ACHN (cell line): ENCODE data around the gene MBTPS1.

Experiments
- DNase-seq: peaks from one replicate; pipeline ENCODE4 v3.0.0-alpha.2; 2015
- in situ Hi-C: cut with HindIII; loops from 2 replicates; pipeline ENCODE4 v1.10.0; 2017; ENCODE audit warnings: low sequenced_read_pairs, low pct_ligation_motif_present, low pct_unique_long_range_greater_than_20kb

MBTPS1 gene

GRCh38 chr16:84116720-84117493 lies at the start of gene MBTPS1:
MBTPS1 (minus strand) TSS chr16:84116942; CDS start chr16:84101783, 15,159 bp downstream.
- DNase-seq: peak; percentile 100
- in situ Hi-C loops: no loop called here

GRCh38 chr16:84165746-84166145 lies 49.0 kb upstream of the MBTPS1 start:
- no peak for DNase-seq
- in situ Hi-C loops: no loop called here

GRCh38 chr16:84161801-84162200 lies 45.1 kb upstream of the MBTPS1 start:
- in situ Hi-C loops: no loop called here
- DNase-seq: no peak

- in situ Hi-C loops: no loop called here
- no peak for DNase-seq
Measured at GRCh38 chr16:84161037-84161436, 44.3 kb upstream of the MBTPS1 start.

GRCh38 chr16:84159800-84160199 lies 43.1 kb upstream of the MBTPS1 start:
- DNase-seq: no peak
- in situ Hi-C loops: no loop called here

- DNase-seq: no peak
- in situ Hi-C loops: no loop called here
Measured at GRCh38 chr16:84159007-84159406, 42.3 kb upstream of the MBTPS1 start.

- in situ Hi-C loops: no loop called here
- peak; percentile 45 for DNase-seq
Measured at GRCh38 chr16:84156342-84156784, 39.6 kb upstream of the MBTPS1 start.

GRCh38 chr16:84155771-84156170 lies 39.0 kb upstream of the MBTPS1 start:
- in situ Hi-C loops: no loop called here
- DNase-seq: no peak

GRCh38 chr16:84155226-84155625 lies 38.5 kb upstream of the MBTPS1 start:
- no peak for DNase-seq
- in situ Hi-C loops: no loop called here

- no peak for DNase-seq
- in situ Hi-C loops: no loop called here
Measured at GRCh38 chr16:84153660-84154214, 37.0 kb upstream of the MBTPS1 start.

- in situ Hi-C loops: no loop called here
- no peak for DNase-seq
Measured at GRCh38 chr16:84150926-84151325, 34.2 kb upstream of the MBTPS1 start.

- DNase-seq: peak; percentile 91
Measured at GRCh38 chr16:84144859-84145639, 28.3 kb upstream of the MBTPS1 start, which contains the start of the genes DNAAF1 and HSDL1. DNAAF1 (plus strand) TSS chr16:84145308; CDS start chr16:84145441, 133 bp downstream. HSDL1 (minus strand) TSS chr16:84145177; CDS start chr16:84131321, 13,856 bp downstream.

GRCh38 chr16:84144209-84144858 lies 27.6 kb upstream of the MBTPS1 start:
- in situ Hi-C loops: no loop called here
- peak; percentile 38 for DNase-seq

More at GRCh38 chr16:84144859-84145639, 28.3 kb upstream of the MBTPS1 start, which contains the start of the genes DNAAF1 and HSDL1:
- in situ Hi-C loops: no loop called here

GRCh38 chr16:84143784-84144199 lies 27.1 kb upstream of the MBTPS1 start:
- DNase-seq: no peak
- in situ Hi-C loops: no loop called here

- in situ Hi-C loops: no loop called here
- no peak for DNase-seq
Measured at GRCh38 chr16:84143081-84143480, 26.3 kb upstream of the MBTPS1 start.

- in situ Hi-C loops: no loop called here
- DNase-seq: peak; percentile 20
Measured at GRCh38 chr16:84141143-84141670, 24.5 kb upstream of the MBTPS1 start.

GRCh38 chr16:84139628-84140258 lies 23.0 kb upstream of the MBTPS1 start:
- in situ Hi-C loops: no loop called here
- DNase-seq: no peak
